ENCODE measurements around the gene HERC6. TPM values are rescaled to one million over a fixed set of nuclear protein-coding genes. Genes with fewer than 3 reads are reported as not detected.
A peak's percentile ranks its signal among the peaks of the same experiment; 100 is the strongest.

Gene HERC6
- total RNA-seq, 4 donors from 2014 or later: 3.5 to 27.6 (median 11.4) TPM

GRCh38 chr4:88413801-88414200, 35.1 kb downstream of the HERC6 start:
- intact Hi-C loops (cut with DNase I; ENCODE audit: low total_unique reads): no loop called here
- Histone ChIP-seq H3K4me3 (no peak overlapping the region), H3K4me1 (no peaks in the 10 kb centered on the region), H3K27ac (no peak overlapping the region), H3K36me3 (no peaks in the 10 kb centered on the region), H3K27me3 (no peaks in the 10 kb centered on the region), H3K9me3 (no peaks in the 10 kb centered on the region)
- DNase-seq: no peak
- TF ChIP-seq POLR2A (IDR thresholded peaks at IDR 0.05) (no peak), CTCF (IDR thresholded peaks at IDR 0.05) (no peak)

DNA sequence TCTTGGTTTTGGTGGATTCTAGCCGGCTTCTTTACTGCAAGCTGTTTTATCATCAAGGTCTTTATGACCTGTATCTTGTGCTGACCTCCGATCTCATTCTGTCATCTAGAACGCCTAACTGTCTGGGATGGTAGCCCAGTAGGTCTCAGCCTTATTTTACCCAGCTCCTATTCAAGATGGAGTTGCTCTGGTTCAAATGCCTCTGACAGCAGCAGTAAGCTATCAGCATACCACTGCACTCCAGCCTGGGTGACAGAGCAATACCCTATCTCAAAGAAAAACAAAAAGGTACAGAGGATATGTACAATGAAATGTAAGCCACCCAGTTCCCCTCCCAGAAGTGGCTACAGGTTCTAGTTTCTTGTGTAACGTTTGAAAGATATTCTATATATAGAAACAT, 36.1 kb downstream of the HERC6 start:
- no peaks in the 10 kb centered on the region for H3K36me3 ChIP-seq
- no peaks in the 10 kb centered on the region for H3K9me3 ChIP-seq
- TF ChIP-seq CTCF (IDR thresholded peaks at IDR 0.05) (no peak), POLR2A (IDR thresholded peaks at IDR 0.05) (no peak)
- H3K27ac ChIP-seq: no peak overlapping the region
- no peaks in the 10 kb centered on the region for H3K27me3 ChIP-seq
- no peak for DNase-seq
- intact Hi-C loops (cut with DNase I; ENCODE audit: low total_unique reads): no loop called here
- no peak overlapping the region for H3K4me3 ChIP-seq
- no peaks in the 10 kb centered on the region for H3K4me1 ChIP-seq

GRCh38 chr4:88415982-88416381, 37.3 kb downstream of the HERC6 start:
- Histone ChIP-seq H3K27me3 (no peaks in the 10 kb centered on the region), H3K36me3 (no peaks in the 10 kb centered on the region), H3K9me3 (no peaks in the 10 kb centered on the region), H3K27ac (no peak overlapping the region), H3K4me3 (no peak overlapping the region), H3K4me1 (no peaks in the 10 kb centered on the region)
- intact Hi-C loops (cut with DNase I; ENCODE audit: low total_unique reads): no loop called here
- DNase-seq: no peak
- no peak for TF ChIP-seq POLR2A (IDR thresholded peaks at IDR 0.05)
- no peak for TF ChIP-seq CTCF (IDR thresholded peaks at IDR 0.05)

- intact Hi-C loops (cut with DNase I; ENCODE audit: low total_unique reads): no loop called here
- Histone ChIP-seq H3K9me3 (no peaks in the 10 kb centered on the region), H3K27ac (no peak overlapping the region), H3K4me3 (no peak overlapping the region), H3K36me3 (no peaks in the 10 kb centered on the region), H3K4me1 (no peaks in the 10 kb centered on the region), H3K27me3 (no peaks in the 10 kb centered on the region)
- TF ChIP-seq POLR2A (IDR thresholded peaks at IDR 0.05) (no peak), CTCF (IDR thresholded peaks at IDR 0.05) (no peak)
- DNase-seq: no peak
Observed at GRCh38 chr4:88418411-88418810, 39.8 kb downstream of the HERC6 start.

GRCh38 chr4:88419874-88420273, 41.2 kb downstream of the HERC6 start:
- no peaks in the 10 kb centered on the region for H3K36me3 ChIP-seq
- intact Hi-C loops (cut with DNase I; ENCODE audit: low total_unique reads): no loop called here
- TF ChIP-seq POLR2A (IDR thresholded peaks at IDR 0.05) (no peak), CTCF (IDR thresholded peaks at IDR 0.05) (no peak)
- H3K27me3 ChIP-seq: no peaks in the 10 kb centered on the region
- H3K27ac ChIP-seq: peak overlapping the region; percentile 19 to 52
- no peak overlapping the region for H3K4me3 ChIP-seq
- H3K4me1 ChIP-seq: no peaks in the 10 kb centered on the region
- no peak for DNase-seq
- no peaks in the 10 kb centered on the region for H3K9me3 ChIP-seq
